OCI-LY7 (cell line): Measurements from ENCODE around the gene EPHB1. TPM values are rescaled to one million over a fixed set of nuclear protein-coding genes. Genes with fewer than 3 reads are reported as not detected.

Experiments
- BruUV-seq: library from RNA; stranded (reverse); fragments of 400-500 nt; replicated peaks from 2 replicates; lab custom pipeline; 2021; lab: Mats Ljungman, UMichigan
- CTCF ChIA-PET: fragments of 300-600 bp; sonication (Branson Sonifier 250); formaldehyde crosslinking; loops from one replicate; lab custom pipeline; 2022; ENCODE audit warnings: antibody characterized with exemption; ENCODE audit not compliant: unreplicated experiment; lab: Charles Lee
- POLR2A ChIA-PET: fragments of 300-600 bp; sonication (Branson Sonifier 250); formaldehyde crosslinking; loops from one replicate; lab custom pipeline; 2022; ENCODE audit warnings: antibody characterized with exemption; lab: Charles Lee
- DNase-seq: peaks from one replicate; pipeline ENCODE4 v3.0.0-alpha.2; 2015; ENCODE audit warnings: low spot score
- H2AFZ ChIP-seq: fragments of 200-600 bp; sonication (generic), shearing (Covaris generic); 2 replicates; pipeline ENCODE4 v1.6.1; 2014; ENCODE audit warnings: mild to moderate bottlenecking, antibody characterized with exemption, low read length, moderate library complexity
- H3K27ac ChIP-seq: fragments of 200-600 bp; sonication (generic); 2 replicates; pipeline ENCODE4 v1.5.1; 2014; ENCODE audit warnings: mixed run types, low read depth, mild to moderate bottlenecking, moderate library complexity, low read length, inconsistent platforms; ENCODE audit not compliant: poor library complexity, severe bottlenecking
- H3K36me3 ChIP-seq: fragments of 200-600 bp; sonication (generic); 2 replicates; pipeline ENCODE4 v1.6.1; 2014; ENCODE audit warnings: mild to moderate bottlenecking, antibody characterized with exemption, low read length, moderate library complexity, mixed read lengths; ENCODE audit not compliant: insufficient read depth
- H3K4me1 ChIP-seq: fragments of 200-600 bp; sonication (generic); 2 replicates; pipeline ENCODE4 v1.5.1; 2014; ENCODE audit warnings: mild to moderate bottlenecking, low read length; ENCODE audit not compliant: insufficient read depth, poor library complexity, severe bottlenecking
- H3K4me2 ChIP-seq: fragments of 200-600 bp; sonication (generic); 2 replicates; pipeline ENCODE4 v1.6.1; 2014; ENCODE audit warnings: mild to moderate bottlenecking, low read length
- H3K4me3 ChIP-seq: fragments of 200-600 bp; sonication (generic); 2 replicates; pipeline ENCODE4 v1.5.1; 2014; ENCODE audit warnings: mild to moderate bottlenecking, low read depth, low read length; ENCODE audit not compliant: poor library complexity, severe bottlenecking
- H3K79me2 ChIP-seq: fragments of 200-600 bp; sonication (generic); 2 replicates; pipeline ENCODE4 v1.6.1; 2016; ENCODE audit warnings: low read depth, mild to moderate bottlenecking, low read length, moderate library complexity, mixed read lengths; ENCODE audit not compliant: insufficient read depth
- H3K9me2 ChIP-seq: fragments of 200-600 bp; sonication (generic); 2 replicates; pipeline ENCODE4 v1.6.1; 2016; ENCODE audit warnings: mild to moderate bottlenecking, low read length, mixed read lengths; ENCODE audit not compliant: insufficient read depth
- H3K9me3 ChIP-seq: fragments of 200-600 bp; sonication (generic); 2 replicates; pipeline ENCODE4 v1.6.1; 2014; ENCODE audit warnings: mild to moderate bottlenecking, mixed run types, low read length, mixed read lengths
- H4K20me1 ChIP-seq: fragments of 200-600 bp; sonication (generic); 2 replicates; pipeline ENCODE4 v1.6.1; 2014; ENCODE audit warnings: mild to moderate bottlenecking, antibody characterized with exemption, low read length, moderate library complexity, mixed read lengths; ENCODE audit not compliant: insufficient read depth
- EZH2phosphoT487 ChIP-seq: fragments of 200-600 bp; sonication (generic); IDR thresholded peaks from 2 replicates; pipeline ENCODE4 v1.6.1; 2018; ENCODE audit warnings: low read depth, borderline replicate concordance, mild to moderate bottlenecking, mixed run types, antibody characterized with exemption, low read length, moderate library complexity, mixed read lengths
- intact Hi-C: fragments of 100-400 bp; cut with micrococcal nuclease; formaldehyde crosslinking; loops from one replicate; pipeline ENCODE4 v1.10.0; 2022; ENCODE audit not compliant: unreplicated experiment
- total RNA-seq, 2 experiments: library from RNA; depleted of rRNA in 1 of 2; stranded (reverse); fragments of >200 nt in 1 of 2; shearing (Covaris generic) in 1 of 2; gene quantifications; 2 replicates each; pipeline ENCODE4 v1.2.3, GENCODE V29; 2014 to 2022
- TF ChIP-seq, protein P1 (sequence below): fragments of 200-600 bp; sonication (generic); conservative IDR thresholded peaks from 2 replicates; pipeline ENCODE4 v1.5.1; 2014; ENCODE audit warnings: mild to moderate bottlenecking, antibody characterized with exemption, low read length, moderate library complexity, mixed read lengths

The EPHB1 gene
- total RNA-seq, 2 experiments from 2014 or later, result 0.54 to 1.3 TPM

GRCh38 chr3:135136361-135137100 is 341.5 kb downstream of the EPHB1 start:
- POLR2A ChIA-PET, result no interaction called here
- TF ChIP-seq EZH2phosphoT487, result no peak
- TF ChIP-seq, protein P1, sequence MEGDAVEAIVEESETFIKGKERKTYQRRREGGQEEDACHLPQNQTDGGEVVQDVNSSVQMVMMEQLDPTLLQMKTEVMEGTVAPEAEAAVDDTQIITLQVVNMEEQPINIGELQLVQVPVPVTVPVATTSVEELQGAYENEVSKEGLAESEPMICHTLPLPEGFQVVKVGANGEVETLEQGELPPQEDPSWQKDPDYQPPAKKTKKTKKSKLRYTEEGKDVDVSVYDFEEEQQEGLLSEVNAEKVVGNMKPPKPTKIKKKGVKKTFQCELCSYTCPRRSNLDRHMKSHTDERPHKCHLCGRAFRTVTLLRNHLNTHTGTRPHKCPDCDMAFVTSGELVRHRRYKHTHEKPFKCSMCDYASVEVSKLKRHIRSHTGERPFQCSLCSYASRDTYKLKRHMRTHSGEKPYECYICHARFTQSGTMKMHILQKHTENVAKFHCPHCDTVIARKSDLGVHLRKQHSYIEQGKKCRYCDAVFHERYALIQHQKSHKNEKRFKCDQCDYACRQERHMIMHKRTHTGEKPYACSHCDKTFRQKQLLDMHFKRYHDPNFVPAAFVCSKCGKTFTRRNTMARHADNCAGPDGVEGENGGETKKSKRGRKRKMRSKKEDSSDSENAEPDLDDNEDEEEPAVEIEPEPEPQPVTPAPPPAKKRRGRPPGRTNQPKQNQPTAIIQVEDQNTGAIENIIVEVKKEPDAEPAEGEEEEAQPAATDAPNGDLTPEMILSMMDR, result no peak
- H3K9me3 ChIP-seq, result no peaks in the 10 kb centered on the region
- H3K9me2 ChIP-seq, result no peaks in the 10 kb centered on the region
- BruUV-seq, result no TSS peak
- no peak overlapping the region for H3K4me2 ChIP-seq
- H4K20me1 ChIP-seq, result no peaks in the 10 kb centered on the region
- H3K36me3 ChIP-seq, result no peaks in the 10 kb centered on the region
- H3K4me3 ChIP-seq, result no peak overlapping the region
- DNase-seq, result no peak
- CTCF ChIA-PET, result no interaction called here
- H2AFZ ChIP-seq, result no peak overlapping the region
- H3K79me2 ChIP-seq, result no peaks in the 10 kb centered on the region
- H3K4me1 ChIP-seq, result no peaks in the 10 kb centered on the region
- no peak overlapping the region for H3K27ac ChIP-seq
- intact Hi-C loops, result no loop called here

GRCh38 chr3:135137296-135137695 is 342.2 kb downstream of the EPHB1 start:
- no peaks in the 10 kb centered on the region for H3K36me3 ChIP-seq
- no peak overlapping the region for H3K27ac ChIP-seq
- no peaks in the 10 kb centered on the region for H3K9me3 ChIP-seq
- TF ChIP-seq EZH2phosphoT487, result no peak
- TF ChIP-seq, protein P1, result no peak
- H4K20me1 ChIP-seq, result no peaks in the 10 kb centered on the region
- H3K9me2 ChIP-seq, result no peaks in the 10 kb centered on the region
- no TSS peak for BruUV-seq
- CTCF ChIA-PET, result no interaction called here
- H2AFZ ChIP-seq, result no peak overlapping the region
- H3K4me3 ChIP-seq, result no peak overlapping the region
- no peak overlapping the region for H3K4me2 ChIP-seq
- no peaks in the 10 kb centered on the region for H3K79me2 ChIP-seq
- POLR2A ChIA-PET, result no interaction called here
- DNase-seq, result no peak
- intact Hi-C loops, result no loop called here
- H3K4me1 ChIP-seq, result no peaks in the 10 kb centered on the region

- H3K27ac ChIP-seq, result no peak overlapping the region
- no peaks in the 10 kb centered on the region for H3K9me3 ChIP-seq
- DNase-seq, result no peak
- H3K36me3 ChIP-seq, result no peaks in the 10 kb centered on the region
- no peaks in the 10 kb centered on the region for H4K20me1 ChIP-seq
- ChIA-PET CTCF (no interaction called here), POLR2A (no interaction called here)
- no peak overlapping the region for H3K4me3 ChIP-seq
- BruUV-seq, result no TSS peak
- no peak for TF ChIP-seq EZH2phosphoT487
- TF ChIP-seq, protein P1, result no peak
- intact Hi-C loops, result no loop called here
- no peaks in the 10 kb centered on the region for H3K4me1 ChIP-seq
- H2AFZ ChIP-seq, result no peak overlapping the region
- no peak overlapping the region for H3K4me2 ChIP-seq
- no peaks in the 10 kb centered on the region for H3K79me2 ChIP-seq
- H3K9me2 ChIP-seq, result no peaks in the 10 kb centered on the region
Measured at GRCh38 chr3:135138776-135139175, 343.7 kb downstream of the EPHB1 start.
